Measurements from ENCODE around the gene COLGALT1. TPM values are rescaled to one million over a fixed set of nuclear protein-coding genes. Genes with fewer than 3 reads are reported as not detected.

The COLGALT1 gene
- total and polyA plus RNA-seq, 10 of the 15 experiments (the other 5 are each of a cell fraction or from before 2014, with no cell fraction given) = 1.2 to 78.8 (median 29.8) TPM

GRCh38 chr19:17599780-17600179 is 44.3 kb downstream of the COLGALT1 start:
- FAIRE-seq (no peak), DNase-seq (ENCODE audit: low read depth, low spot score) (no peak), ATAC-seq (no peak)
- RAD21 ChIA-PET (ENCODE audit: unreplicated experiment) = no interaction called here
- no peaks in the 10 kb centered on the region for H4K20me1 ChIP-seq (ENCODE audit: control insufficient read depth, insufficient read depth)
- H3K4me2 ChIP-seq (ENCODE audit: control insufficient read depth, insufficient read depth) = no peak overlapping the region
- TF ChIP-seq SIX5 (IDR thresholded peaks at IDR 0.05; ENCODE audit: low read depth, low read length, severe bottlenecking) (no peak), SMARCA5 (IDR thresholded peaks at IDR 0.05) (no peak), PAX5 (IDR thresholded peaks at IDR 0.05; ENCODE audit: borderline replicate concordance, low read depth, low read length) (no peak)
- no TSS peak for BruUV-seq (replicated peaks)
- no peak overlapping the region for H3K4me3 ChIP-seq
- CTCF ChIA-PET = no interaction called here
- POLR2A ChIA-PET = no interaction called here
- SMC1A ChIA-PET (ENCODE audit: uncharacterized antibody, unreplicated experiment) = no interaction called here
- no peak overlapping the region for H3K9ac ChIP-seq (ENCODE audit: control insufficient read depth, insufficient read depth, low read length)
- in situ Hi-C loops (cut with MboI) = no loop called here
- H3K27me3 ChIP-seq (replicated peaks in 1 of 2; ENCODE audit: control insufficient read depth in 2 of 2, insufficient read depth in 2 of 2, low read length in 1 of 2) = no peaks in the 10 kb centered on the region
- H2AFZ ChIP-seq (ENCODE audit: control insufficient read depth, low read depth, low read length) = no peak overlapping the region
- no peaks in the 10 kb centered on the region for H3K79me2 ChIP-seq (ENCODE audit: control insufficient read depth, insufficient read depth, low read length)
- H3K27ac ChIP-seq (ENCODE audit: control insufficient read depth, insufficient read depth) = no peak overlapping the region
- intact Hi-C loops (cut with micrococcal nuclease; ENCODE audit: unreplicated experiment) = no loop called here
- WGBS (ENCODE audit: insufficient coverage, insufficient replicate concordance, low lambda C conversion rate, missing lambda C conversion rate) = 73% methylated on average over 9 of the region's 10 CpGs
- H3K36me3 ChIP-seq (ENCODE audit: control insufficient read depth in 2 of 2, insufficient read depth in 2 of 2, low read length in 1 of 2) = no peaks in the 10 kb centered on the region
- no peaks in the 10 kb centered on the region; the same call in 1 of the 2 replicates for H3K4me1 ChIP-seq (ENCODE audit: control insufficient read depth, insufficient read depth, low read length)
- H3K9me3 ChIP-seq (replicated peaks; ENCODE audit: control insufficient read depth, insufficient read depth, low read length) = no peaks in the 10 kb centered on the region

GRCh38 chr19:17601683-17602082 is 46.2 kb downstream of the COLGALT1 start:
- no peaks in the 10 kb centered on the region for H3K36me3 ChIP-seq (ENCODE audit: control insufficient read depth in 2 of 2, insufficient read depth in 2 of 2, low read length in 1 of 2)
- FAIRE-seq = no peak
- ChIA-PET POLR2A (no interaction called here), SMC1A (ENCODE audit: uncharacterized antibody, unreplicated experiment) (no interaction called here), CTCF (no interaction called here), RAD21 (ENCODE audit: unreplicated experiment) (no interaction called here)
- DNase-seq (ENCODE audit: low read depth, low spot score) = no peak
- 13% methylated on average over 9 of the region's 9 CpGs for WGBS (ENCODE audit: insufficient coverage, insufficient replicate concordance, low lambda C conversion rate, missing lambda C conversion rate)
- H3K4me1 ChIP-seq (ENCODE audit: control insufficient read depth, insufficient read depth, low read length) = peaks cover 6% of the 10 kb centered on the region; the same call in 1 of the 2 replicates
- no TSS peak for BruUV-seq (replicated peaks)
- H4K20me1 ChIP-seq (ENCODE audit: control insufficient read depth, insufficient read depth) = no peaks in the 10 kb centered on the region
- H2AFZ ChIP-seq (ENCODE audit: control insufficient read depth, low read depth, low read length) = no peak overlapping the region; the same call in 1 of the 2 replicates
- in situ Hi-C loops (cut with MboI) = no loop called here
- H3K4me3 ChIP-seq = no peak overlapping the region
- intact Hi-C loops (cut with micrococcal nuclease; ENCODE audit: unreplicated experiment) = no loop called here
- no peak for ATAC-seq
- H3K79me2 ChIP-seq (ENCODE audit: control insufficient read depth, insufficient read depth, low read length) = no peaks in the 10 kb centered on the region
- TF ChIP-seq ZBTB11 (CRISPR knock-in tag; IDR thresholded peaks at IDR 0.05) (no peak), RFX5 (IDR thresholded peaks at IDR 0.05; ENCODE audit: low read depth, low read length) (no peak), POLR2A (IDR thresholded peaks at IDR 0.05; ENCODE audit: low read depth, low read length) (no peak), IKZF1 (conservative IDR thresholded peaks at IDR 0.05) (no peak), RAD51 (IDR thresholded peaks at IDR 0.05) (no peak), SPI1 (IDR thresholded peaks at IDR 0.05; ENCODE audit: borderline replicate concordance, insufficient read depth, low read depth, low read length) (no peak), CBX3 (IDR thresholded peaks at IDR 0.05; ENCODE audit: borderline replicate concordance, low read depth) (no peak), BMI1 (IDR thresholded peaks at IDR 0.05; ENCODE audit: borderline replicate concordance) (no peak), ZNF207 (IDR thresholded peaks at IDR 0.05; ENCODE audit: borderline replicate concordance) (no peak), RELB (IDR thresholded peaks at IDR 0.05; ENCODE audit: low read depth) (no peak)
- H3K4me2 ChIP-seq (ENCODE audit: control insufficient read depth, insufficient read depth) = no peak overlapping the region
- H3K27ac ChIP-seq (ENCODE audit: control insufficient read depth, insufficient read depth) = no peak overlapping the region
- no peak overlapping the region for H3K9ac ChIP-seq (ENCODE audit: control insufficient read depth, insufficient read depth, low read length)
- no peaks in the 10 kb centered on the region for H3K27me3 ChIP-seq (replicated peaks in 1 of 2; ENCODE audit: control insufficient read depth in 2 of 2, insufficient read depth in 2 of 2, low read length in 1 of 2)
- no peaks in the 10 kb centered on the region for H3K9me3 ChIP-seq (replicated peaks; ENCODE audit: control insufficient read depth, insufficient read depth, low read length)

Measured in GM12878 (cell line).